Liver (tissue), 9 donors: ENCODE measurements around the gene TRIM15. TPM values are rescaled to one million over a fixed set of nuclear protein-coding genes. Genes with fewer than 3 reads are reported as not detected.

Source experiments
- DNase-seq: peaks from one replicate; pipeline ENCODE4 v3.0.0-alpha.2; 2017; ENCODE audit warnings: low spot score
- H3K27ac ChIP-seq, 2 donors: one replicate each; pipeline ENCODE4 v1.7.0; 2013; ENCODE audit warnings: inconsistent platforms in 2 of 2, low read length in 2 of 2, control low read depth in 1 of 2, low read depth in 1 of 2, mild to moderate bottlenecking in 1 of 2
- H3K27me3 ChIP-seq, 4 donors: one replicate each; pipeline versions ENCODE4 v1.6.1 to v1.7.0; 2013; ENCODE audit warnings: low read length in 3 of 4, inconsistent platforms in 1 of 4, mild to moderate bottlenecking in 1 of 4, moderate library complexity in 1 of 4; ENCODE audit not compliant: control insufficient read depth in 4 of 4, insufficient read depth in 4 of 4
- H3K36me3 ChIP-seq, 4 donors: one replicate each; pipeline versions ENCODE4 v1.6.1 to v1.7.0; 2013; ENCODE audit warnings: low read length in 3 of 4, mild to moderate bottlenecking in 3 of 4, low read depth in 1 of 4, moderate library complexity in 1 of 4; ENCODE audit not compliant: control insufficient read depth in 4 of 4, insufficient read depth in 3 of 4
- H3K4me1 ChIP-seq, 4 donors: one replicate each; pipeline versions ENCODE4 v1.6.1 to v1.7.0; 2013; ENCODE audit warnings: low read length in 3 of 4, mild to moderate bottlenecking in 3 of 4, moderate library complexity in 1 of 4; ENCODE audit not compliant: control insufficient read depth in 4 of 4, insufficient read depth in 4 of 4
- H3K4me3 ChIP-seq, 3 donors: one replicate each; pipeline versions ENCODE4 v1.6.1 to v1.7.0; 2013; ENCODE audit warnings: low read length in 3 of 3, control low read depth in 1 of 3, low read depth in 1 of 3, mild to moderate bottlenecking in 1 of 3
- H3K9ac ChIP-seq, 2 donors: one replicate each; pipeline ENCODE4 v1.7.0; 2013; ENCODE audit warnings: low read length in 2 of 2, mild to moderate bottlenecking in 2 of 2, moderate library complexity in 2 of 2, control low read depth in 1 of 2, low read depth in 1 of 2
- H3K9me3 ChIP-seq, 4 donors: one replicate each; pipeline versions ENCODE4 v1.6.1 to v1.7.0; 2013; ENCODE audit warnings: low read length in 3 of 4; ENCODE audit not compliant: control insufficient read depth in 4 of 4
- EGR1 ChIP-seq, 2 donors: IDR thresholded peaks; 2 replicates each; pipeline ENCODE4 v1.6.1; 2016 to 2018; ENCODE audit warnings: antibody characterized with exemption in 2 of 2, low read depth in 2 of 2
- HNF4A ChIP-seq, 2 donors: conservative IDR thresholded peaks; 2 replicates each; pipeline ENCODE4 v1.6.1; 2016; ENCODE audit warnings: antibody characterized with exemption in 2 of 2, mild to moderate bottlenecking in 2 of 2
- HNF4G ChIP-seq: IDR thresholded peaks from 2 replicates; pipeline ENCODE4 v1.6.1; 2016; ENCODE audit warnings: antibody characterized with exemption
- JUND ChIP-seq, 2 donors: IDR thresholded peaks; 2 replicates each; pipeline ENCODE4 v1.6.1; 2016; ENCODE audit warnings: antibody characterized with exemption in 2 of 2
- NR2F2 ChIP-seq: IDR thresholded peaks from 2 replicates; pipeline ENCODE4 v1.6.1; 2016; ENCODE audit warnings: antibody characterized with exemption
- RXRA ChIP-seq, 2 donors: IDR thresholded peaks; 2 replicates each; pipeline ENCODE4 v1.6.1; 2017 to 2018; ENCODE audit warnings: antibody characterized with exemption in 2 of 2, mild to moderate bottlenecking in 1 of 2
- WGBS: extraction: QIAGEN DNeasy Blood & Tissue Kit; methylation state at CpG from one replicate; pipeline ENCODE4 v1.1.7; 2013; 5-methylcytosine and 5-hydroxymethylcytosine counted together
- polyA plus RNA-seq, 2 donors: library from polyadenylated mRNA; stranded (reverse) in 1 of 2; unstranded in 1 of 2; fragments of 200-250 nt in 1 of 2; fragments of >200 nt in 1 of 2; fragmentation: Nextera tagmentation in 1 of 2; extraction: Ambion mirVana in 1 of 2; gene quantifications; one replicate each; pipeline versions ENCODE4 v1.2.1 to v1.2.3, GENCODE V29; 2013 to 2015
- total RNA-seq, 2 donors: library from RNA; depleted of rRNA; stranded (reverse); fragments of >200 nt; gene quantifications; one replicate each; pipeline ENCODE4 v1.2.3, GENCODE V29; 2014
- TF ChIP-seq, protein P1 (sequence below): IDR thresholded peaks from 2 replicates; pipeline ENCODE4 v1.6.1; 2016; ENCODE audit warnings: antibody characterized with exemption
- TF ChIP-seq, protein P2 (sequence below): fragments of 150-350 bp; IDR thresholded peaks from 2 replicates; pipeline ENCODE4 v1.5.1; 2017; ENCODE audit warnings: improper control_type of control experiment, low read depth, low read length; ENCODE audit not compliant: missing input control
- TF ChIP-seq, protein P3 (sequence below): IDR thresholded peaks from 2 replicates; pipeline ENCODE4 v1.6.1; 2016; ENCODE audit warnings: antibody characterized with exemption, mild to moderate bottlenecking
- donor health status: healthy.
- donor health status: healthy.
- donor health status: healthy.
- donor health status: healthy.
- donor health status: healthy.

Gene TRIM15
- total and polyA plus RNA-seq, 4 donors = 1.6 to 2.8 (median 1.9) TPM

DNA sequence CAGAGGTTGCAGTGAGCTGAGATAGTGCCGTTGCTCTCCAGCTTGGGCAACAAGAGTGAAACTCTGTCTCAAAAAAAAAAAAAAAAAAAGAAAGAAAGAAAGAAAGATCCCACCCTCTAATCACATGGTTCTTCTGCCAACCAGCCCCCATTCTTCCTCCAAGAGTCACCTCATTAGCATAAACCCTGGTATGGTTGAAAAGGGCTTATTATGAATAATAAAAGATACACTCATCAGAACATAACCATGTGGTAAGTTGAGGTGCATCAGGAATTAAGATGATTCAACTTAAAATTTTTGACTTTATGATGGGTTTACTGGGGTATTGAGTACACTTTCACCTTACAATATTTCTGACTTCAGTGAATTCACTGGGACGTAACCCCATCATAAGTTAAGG is 28.2 kb upstream of the TRIM15 start (continued):
- TF ChIP-seq, protein P1, sequence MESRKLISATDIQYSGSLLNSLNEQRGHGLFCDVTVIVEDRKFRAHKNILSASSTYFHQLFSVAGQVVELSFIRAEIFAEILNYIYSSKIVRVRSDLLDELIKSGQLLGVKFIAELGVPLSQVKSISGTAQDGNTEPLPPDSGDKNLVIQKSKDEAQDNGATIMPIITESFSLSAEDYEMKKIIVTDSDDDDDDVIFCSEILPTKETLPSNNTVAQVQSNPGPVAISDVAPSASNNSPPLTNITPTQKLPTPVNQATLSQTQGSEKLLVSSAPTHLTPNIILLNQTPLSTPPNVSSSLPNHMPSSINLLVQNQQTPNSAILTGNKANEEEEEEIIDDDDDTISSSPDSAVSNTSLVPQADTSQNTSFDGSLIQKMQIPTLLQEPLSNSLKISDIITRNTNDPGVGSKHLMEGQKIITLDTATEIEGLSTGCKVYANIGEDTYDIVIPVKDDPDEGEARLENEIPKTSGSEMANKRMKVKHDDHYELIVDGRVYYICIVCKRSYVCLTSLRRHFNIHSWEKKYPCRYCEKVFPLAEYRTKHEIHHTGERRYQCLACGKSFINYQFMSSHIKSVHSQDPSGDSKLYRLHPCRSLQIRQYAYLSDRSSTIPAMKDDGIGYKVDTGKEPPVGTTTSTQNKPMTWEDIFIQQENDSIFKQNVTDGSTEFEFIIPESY = no peak
- TF ChIP-seq, protein P2, sequence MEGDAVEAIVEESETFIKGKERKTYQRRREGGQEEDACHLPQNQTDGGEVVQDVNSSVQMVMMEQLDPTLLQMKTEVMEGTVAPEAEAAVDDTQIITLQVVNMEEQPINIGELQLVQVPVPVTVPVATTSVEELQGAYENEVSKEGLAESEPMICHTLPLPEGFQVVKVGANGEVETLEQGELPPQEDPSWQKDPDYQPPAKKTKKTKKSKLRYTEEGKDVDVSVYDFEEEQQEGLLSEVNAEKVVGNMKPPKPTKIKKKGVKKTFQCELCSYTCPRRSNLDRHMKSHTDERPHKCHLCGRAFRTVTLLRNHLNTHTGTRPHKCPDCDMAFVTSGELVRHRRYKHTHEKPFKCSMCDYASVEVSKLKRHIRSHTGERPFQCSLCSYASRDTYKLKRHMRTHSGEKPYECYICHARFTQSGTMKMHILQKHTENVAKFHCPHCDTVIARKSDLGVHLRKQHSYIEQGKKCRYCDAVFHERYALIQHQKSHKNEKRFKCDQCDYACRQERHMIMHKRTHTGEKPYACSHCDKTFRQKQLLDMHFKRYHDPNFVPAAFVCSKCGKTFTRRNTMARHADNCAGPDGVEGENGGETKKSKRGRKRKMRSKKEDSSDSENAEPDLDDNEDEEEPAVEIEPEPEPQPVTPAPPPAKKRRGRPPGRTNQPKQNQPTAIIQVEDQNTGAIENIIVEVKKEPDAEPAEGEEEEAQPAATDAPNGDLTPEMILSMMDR = no peak

DNA sequence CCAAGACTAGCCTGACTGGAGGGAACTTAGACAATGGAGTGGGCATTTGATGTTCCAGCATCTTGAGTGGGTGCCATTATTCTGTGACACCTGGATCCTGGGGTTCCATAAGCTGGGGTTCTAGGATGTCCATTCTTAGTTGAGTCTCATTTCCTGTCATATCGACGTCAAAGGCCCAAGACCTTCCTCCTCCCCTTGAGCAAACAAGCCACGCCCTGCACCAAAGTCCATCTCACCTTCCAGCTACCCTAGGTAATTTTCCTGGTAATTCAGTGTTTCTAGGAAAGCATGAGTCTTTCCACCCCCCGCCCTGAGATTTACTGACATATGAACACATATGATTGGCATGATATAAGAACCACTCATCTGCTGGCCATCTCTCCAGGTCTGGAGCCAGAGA is 27.6 kb upstream of the TRIM15 start, which contains the start of gene TRIM40:
Gene TRIM40 (plus strand): TSS at position 384 of the 400 bp plus-strand sequence. CDS start 897 bp downstream, outside the sequence.
- DNase-seq = no peak
- Histone ChIP-seq H3K4me1 (peaks cover 0 to 2% (median 2%) of the 10 kb centered on the region in 4 donors), H3K9ac (no peak within 1 kb of the TSS), H3K27me3 (peaks cover 0 to 9% (median 0%) of the 10 kb centered on the region in 4 donors), H3K9me3 (no peaks in the 10 kb centered on the region), H3K36me3 (no peaks in the 10 kb centered on the region), H3K27ac (no peak within 1 kb of the TSS), H3K4me3 (no peak within 1 kb of the TSS)
- WGBS = 61% methylated on average over 4 of the region's 4 CpGs
- TF ChIP-seq HNF4A (conservative IDR thresholded peaks at IDR 0.05) (no peak), EGR1 (IDR thresholded peaks at IDR 0.05; ENCODE audit: low read depth in 2 of 2) (no peak), JUND (IDR thresholded peaks at IDR 0.05) (no peak), HNF4G (no peak), RXRA (IDR thresholded peaks at IDR 0.05) (no peak), NR2F2 (no peak)
- TF ChIP-seq, protein P2 = no peak
- TF ChIP-seq, protein P1 = no peak
- TF ChIP-seq, protein P3, sequence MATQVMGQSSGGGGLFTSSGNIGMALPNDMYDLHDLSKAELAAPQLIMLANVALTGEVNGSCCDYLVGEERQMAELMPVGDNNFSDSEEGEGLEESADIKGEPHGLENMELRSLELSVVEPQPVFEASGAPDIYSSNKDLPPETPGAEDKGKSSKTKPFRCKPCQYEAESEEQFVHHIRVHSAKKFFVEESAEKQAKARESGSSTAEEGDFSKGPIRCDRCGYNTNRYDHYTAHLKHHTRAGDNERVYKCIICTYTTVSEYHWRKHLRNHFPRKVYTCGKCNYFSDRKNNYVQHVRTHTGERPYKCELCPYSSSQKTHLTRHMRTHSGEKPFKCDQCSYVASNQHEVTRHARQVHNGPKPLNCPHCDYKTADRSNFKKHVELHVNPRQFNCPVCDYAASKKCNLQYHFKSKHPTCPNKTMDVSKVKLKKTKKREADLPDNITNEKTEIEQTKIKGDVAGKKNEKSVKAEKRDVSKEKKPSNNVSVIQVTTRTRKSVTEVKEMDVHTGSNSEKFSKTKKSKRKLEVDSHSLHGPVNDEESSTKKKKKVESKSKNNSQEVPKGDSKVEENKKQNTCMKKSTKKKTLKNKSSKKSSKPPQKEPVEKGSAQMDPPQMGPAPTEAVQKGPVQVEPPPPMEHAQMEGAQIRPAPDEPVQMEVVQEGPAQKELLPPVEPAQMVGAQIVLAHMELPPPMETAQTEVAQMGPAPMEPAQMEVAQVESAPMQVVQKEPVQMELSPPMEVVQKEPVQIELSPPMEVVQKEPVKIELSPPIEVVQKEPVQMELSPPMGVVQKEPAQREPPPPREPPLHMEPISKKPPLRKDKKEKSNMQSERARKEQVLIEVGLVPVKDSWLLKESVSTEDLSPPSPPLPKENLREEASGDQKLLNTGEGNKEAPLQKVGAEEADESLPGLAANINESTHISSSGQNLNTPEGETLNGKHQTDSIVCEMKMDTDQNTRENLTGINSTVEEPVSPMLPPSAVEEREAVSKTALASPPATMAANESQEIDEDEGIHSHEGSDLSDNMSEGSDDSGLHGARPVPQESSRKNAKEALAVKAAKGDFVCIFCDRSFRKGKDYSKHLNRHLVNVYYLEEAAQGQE = no peak
